Renal cortical epithelial cell (primary cell): ENCODE data around the gene SFXN1. TPM values are rescaled to one million over a fixed set of nuclear protein-coding genes. Genes with fewer than 3 reads are reported as not detected.
A peak's percentile ranks its signal among the peaks of the same experiment; 100 is the strongest.

Source experiments
- DNase-seq: peaks from one replicate; pipeline ENCODE4 v3.0.0-alpha.2; 2011; ENCODE audit warnings: low read depth
- total RNA-seq: library from RNA; depleted of rRNA; stranded (reverse); fragments of >200 nt; gene quantifications from 2 replicates; pipeline ENCODE4 v1.2.3, GENCODE V29; 2014

The SFXN1 gene
- total RNA-seq, 1 donor from 2014 or later, result 123 TPM

DNA sequence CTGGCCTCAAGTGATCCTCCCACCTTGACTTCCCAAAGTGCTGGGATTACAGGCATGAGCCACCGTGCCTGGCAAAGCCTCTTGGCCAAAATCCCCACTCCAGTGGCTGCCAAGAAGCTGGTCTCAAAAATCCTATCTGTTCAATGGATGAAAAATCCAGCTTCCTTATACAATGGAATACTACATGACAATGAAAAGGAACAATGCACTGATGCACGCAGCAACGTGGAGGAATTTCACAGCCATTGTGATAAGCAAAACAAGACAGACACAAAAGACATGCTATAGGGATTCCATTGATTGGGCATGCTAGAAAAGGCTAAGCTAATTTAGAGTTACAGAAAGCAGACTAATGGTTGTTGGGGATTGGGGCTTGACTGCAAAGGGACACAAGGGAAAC, 13.1 kb upstream of the SFXN1 start:
- no peak for DNase-seq

- DNase-seq, result no peak
Measured at GRCh38 chr5:175466700-175467318, 11.6 kb upstream of the SFXN1 start.

DNA sequence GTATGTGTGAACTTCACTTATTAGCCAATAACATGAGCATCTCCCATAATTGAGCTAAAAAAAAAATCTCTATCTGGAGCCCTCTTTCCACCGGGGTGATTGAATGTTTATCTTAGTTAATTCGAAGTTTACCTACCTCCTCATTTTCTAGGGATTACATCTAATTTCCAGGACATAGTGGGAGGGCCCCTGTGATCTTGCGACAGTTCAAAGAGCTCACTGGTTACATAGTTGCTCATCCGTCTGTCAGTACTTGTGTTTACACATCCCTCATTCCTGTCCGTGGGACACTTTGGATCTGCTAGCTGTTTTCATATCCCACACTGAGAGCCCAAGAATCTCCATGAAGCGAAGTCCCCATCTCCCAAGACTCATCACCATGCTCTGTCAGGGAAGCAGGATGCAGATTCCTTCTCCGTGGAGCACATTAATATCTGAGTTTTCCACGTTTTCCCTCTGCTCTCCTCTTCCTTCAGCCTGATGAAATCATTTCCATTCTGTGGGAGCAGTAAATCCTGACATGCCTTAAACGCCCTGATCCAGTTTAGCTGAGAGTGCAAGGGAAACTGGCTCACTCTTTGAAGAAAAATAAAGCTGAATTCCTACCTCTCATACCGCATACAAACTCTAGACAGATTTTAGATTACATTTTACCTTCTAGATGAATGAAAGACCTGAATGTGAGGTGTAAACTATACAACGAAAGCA, 10.2 kb upstream of the SFXN1 start:
- no peak for DNase-seq

GRCh38 chr5:175468892-175469291, 9.5 kb upstream of the SFXN1 start:
- no peak for DNase-seq

- no peak for DNase-seq
Measured at GRCh38 chr5:175469916-175470315, 8.4 kb upstream of the SFXN1 start.

DNA sequence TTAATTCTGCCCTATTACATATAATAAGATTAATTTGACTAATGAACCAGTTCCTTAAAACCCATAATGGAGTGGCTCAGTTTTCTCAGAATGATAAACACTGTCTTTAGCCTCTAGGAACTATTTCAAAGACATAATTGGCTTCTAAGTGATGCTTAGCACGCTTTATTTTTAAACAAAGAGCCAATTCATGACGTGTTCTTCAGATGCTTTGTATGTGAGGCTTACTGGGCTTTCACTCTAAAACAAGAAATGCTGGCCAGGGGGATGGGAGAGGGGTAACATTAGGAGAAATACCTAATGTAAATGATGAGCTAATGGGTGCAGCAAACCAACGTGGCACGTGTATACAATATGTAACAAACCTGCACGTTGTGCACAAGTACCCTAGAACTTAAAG, 7.6 kb upstream of the SFXN1 start:
- DNase-seq, result no peak

DNA sequence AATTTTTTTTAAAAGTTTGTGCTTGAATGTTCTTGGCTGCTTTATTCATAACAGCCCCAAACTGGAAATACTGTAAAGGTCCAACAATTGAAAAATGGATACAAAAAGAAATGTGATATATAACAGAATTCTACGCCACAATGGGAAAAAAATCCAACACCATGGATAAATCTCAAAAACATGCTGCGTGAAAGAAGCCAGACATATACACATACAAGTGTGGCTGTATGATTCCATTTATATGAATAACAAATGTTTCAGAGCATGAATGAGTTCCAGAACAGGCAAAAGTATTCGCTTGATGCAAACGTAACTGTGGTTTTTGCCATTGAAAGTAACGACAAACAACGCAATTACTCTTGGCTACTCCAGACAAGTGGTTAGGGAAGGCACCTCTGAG, 7.2 kb upstream of the SFXN1 start:
- DNase-seq, result no peak

DNA sequence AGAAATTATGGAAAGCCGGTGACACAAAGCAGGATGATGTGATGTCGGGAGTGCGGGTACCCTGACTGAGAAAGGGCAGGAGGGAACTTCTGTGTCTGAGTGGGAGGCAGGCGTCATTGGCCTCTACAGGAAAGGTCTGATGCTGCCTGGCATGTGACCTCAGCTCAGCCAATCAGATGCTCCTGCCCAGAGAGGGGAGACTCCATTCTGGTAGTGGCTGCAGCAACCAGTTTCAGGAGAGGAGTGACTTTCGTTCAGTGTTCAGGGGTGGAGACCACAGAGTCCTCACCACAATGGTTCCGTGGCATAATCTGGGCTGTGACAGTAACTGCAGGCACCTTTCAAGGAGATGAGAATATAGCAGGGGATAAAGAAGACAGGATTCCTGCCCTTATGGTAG, 6.7 kb upstream of the SFXN1 start:
- no peak for DNase-seq

DNA sequence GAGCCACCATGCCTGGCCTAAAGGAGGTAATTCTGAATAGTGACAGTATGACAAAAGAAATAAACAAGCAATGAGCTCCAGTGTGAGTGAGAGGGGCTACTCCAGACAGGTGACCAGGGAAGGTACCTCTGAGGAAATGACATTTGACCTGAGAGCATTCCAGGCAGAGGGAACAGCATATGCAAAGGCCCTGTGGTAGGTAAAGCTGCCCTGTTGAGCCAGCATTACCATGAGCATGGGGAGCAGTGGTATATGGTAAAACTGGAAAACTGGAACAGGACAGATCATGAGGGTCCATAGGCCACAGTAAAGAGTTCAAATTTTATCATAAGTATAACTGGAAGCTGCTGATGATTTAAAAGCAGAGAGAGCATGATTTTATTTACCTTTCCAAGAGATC, 6.0 kb upstream of the SFXN1 start:
- DNase-seq, result no peak

- DNase-seq, result peak; percentile 34
Measured at GRCh38 chr5:175475248-175475647, 3.1 kb upstream of the SFXN1 start.

DNA sequence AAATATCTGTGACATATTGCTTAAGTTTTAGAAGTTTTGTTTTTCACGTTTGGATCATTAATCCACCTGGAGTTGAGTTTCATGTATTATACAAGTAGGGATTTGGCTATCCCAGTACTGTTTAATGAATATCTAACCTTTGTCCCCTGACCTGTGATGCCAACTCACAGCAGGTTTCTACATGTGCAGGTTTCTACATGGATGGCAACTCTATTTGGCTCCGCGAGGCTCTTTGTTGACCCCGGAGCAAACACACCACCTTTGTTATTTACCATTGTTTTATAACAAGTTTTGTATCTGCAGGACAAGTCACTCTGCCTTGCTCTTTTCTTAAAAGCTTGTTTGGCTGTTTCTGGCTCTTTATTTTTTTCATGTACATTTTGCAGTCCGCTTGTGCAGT, 920 bp upstream of the SFXN1 start:
- no peak for DNase-seq

- DNase-seq, result no peak
Measured at GRCh38 chr5:175478008-175478383, 364 bp upstream of the SFXN1 start.

DNA sequence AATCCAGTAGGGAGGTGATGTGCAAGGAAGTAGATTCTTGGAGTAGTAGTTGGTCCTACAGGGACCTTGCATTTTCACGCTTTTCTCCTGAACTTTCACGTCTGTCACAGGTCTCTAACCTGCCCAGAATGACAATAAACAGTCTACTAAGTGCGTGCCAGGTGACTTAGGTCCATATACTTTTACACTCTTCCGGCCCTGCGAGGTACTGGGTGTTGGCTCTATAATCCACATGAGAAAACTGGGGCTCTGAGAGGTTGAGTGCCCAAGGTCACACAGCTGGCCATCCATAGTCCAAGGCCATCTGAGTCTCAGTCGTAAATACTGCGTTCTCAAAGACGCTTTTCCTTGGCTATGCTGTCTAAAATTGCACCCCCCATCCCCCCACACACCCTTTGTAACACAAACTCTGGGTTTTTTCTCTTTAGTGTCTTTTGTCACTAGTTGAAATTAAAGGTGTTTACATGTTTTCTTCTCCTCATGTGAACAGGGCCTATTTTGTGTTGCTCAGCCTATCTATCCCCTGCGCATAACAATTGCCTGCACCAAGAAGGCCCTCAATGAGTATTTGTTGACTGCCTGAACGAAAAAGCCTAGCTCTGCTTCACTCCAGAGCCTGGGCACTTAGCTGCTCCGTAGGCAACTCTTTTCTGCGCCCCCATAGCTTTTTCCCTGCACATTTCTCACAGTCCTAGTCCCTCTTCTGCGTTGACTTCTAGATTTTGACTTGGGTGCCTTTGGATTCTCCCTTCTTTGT, 943 bp downstream of the SFXN1 start:
- no peak for DNase-seq

- DNase-seq, result no peak
Measured at GRCh38 chr5:175483337-175483736, 5.0 kb downstream of the SFXN1 start.

- DNase-seq, result no peak
Measured at GRCh38 chr5:175484322-175484721, 6.0 kb downstream of the SFXN1 start.

DNA sequence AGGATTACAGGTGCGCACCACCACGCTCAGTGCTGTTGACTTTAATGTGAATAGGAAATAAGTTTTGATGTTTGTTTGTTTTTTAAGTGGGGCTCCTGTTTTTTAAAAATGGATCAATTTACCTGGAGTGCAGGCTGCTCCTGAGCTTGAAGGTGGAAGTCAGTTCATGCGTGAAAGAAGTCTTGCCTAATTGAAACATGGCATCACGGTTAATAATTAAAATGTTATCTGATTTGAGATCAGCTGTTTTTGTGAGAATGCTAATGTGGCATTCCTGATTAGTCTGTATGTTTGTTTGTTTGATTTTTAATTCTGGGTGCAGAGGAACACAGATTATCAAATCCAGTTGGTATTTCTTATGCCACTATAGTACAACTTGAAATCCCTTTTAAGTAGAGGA, 6.5 kb downstream of the SFXN1 start:
- peak; percentile 63 for DNase-seq

DNA sequence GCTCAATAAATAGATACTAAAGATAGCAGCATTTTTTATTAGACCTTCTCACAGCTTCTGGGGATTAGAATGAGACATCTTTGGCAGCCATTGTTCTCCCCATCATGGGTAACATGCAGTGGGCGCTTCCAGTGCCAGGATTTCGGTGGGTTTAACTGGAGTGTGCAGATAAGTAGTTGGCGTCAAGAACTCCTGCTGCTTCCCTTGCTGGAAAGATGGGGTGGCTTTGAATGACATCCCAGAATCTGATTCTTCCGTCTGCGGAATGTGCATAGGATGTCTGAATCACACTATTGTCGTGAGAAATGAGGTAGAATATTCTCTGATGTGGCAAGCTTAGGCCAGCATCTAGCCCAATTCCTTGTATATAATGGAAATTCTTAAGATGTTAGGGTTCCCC, 7.3 kb downstream of the SFXN1 start:
- no peak for DNase-seq

- no peak for DNase-seq
Measured at GRCh38 chr5:175487514-175488222, 9.3 kb downstream of the SFXN1 start.

- no peak for DNase-seq
Measured at GRCh38 chr5:175489693-175490443, 11.5 kb downstream of the SFXN1 start.

GRCh38 chr5:175491223-175491622, 12.9 kb downstream of the SFXN1 start:
- DNase-seq, result no peak

DNA sequence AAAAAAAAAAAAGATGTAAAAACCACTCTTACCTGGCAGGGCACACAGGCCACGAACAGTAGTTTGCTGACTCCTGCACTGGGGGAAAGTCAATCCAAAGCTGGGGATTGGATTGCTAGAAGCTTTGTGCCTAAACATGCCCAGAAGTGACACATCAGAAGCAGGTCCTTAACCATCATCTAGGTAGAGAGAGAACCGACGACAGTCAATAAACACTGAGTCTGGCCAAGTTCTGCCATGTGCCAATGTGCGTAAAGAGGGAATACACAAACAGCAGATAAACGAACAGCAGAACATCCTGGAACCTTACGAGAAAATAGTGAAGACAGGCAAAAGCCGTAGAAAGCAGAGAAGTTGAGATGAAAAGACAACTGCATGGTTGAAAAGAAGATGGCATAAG, 14.9 kb downstream of the SFXN1 start:
- no peak for DNase-seq

DNA sequence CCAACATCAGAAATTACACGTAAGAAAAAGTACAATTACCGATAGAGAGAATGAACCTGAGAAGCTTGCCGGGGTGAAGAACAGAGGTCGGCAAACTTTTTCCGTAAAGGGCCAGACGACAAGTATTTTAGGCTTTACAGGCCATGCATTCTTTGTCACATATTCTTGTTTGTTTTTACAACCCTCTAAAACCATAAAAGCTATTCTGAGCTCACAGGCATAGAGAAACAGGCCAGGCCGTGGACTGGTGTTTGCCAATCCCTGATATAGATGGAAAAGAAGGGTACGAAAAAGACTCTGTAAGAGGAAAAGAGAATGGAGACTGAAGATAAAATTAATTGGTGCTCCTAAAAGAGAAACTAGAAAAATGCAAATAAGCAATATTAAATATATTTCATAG, 15.4 kb downstream of the SFXN1 start:
- no peak for DNase-seq
